IPS DF 4.7 (cell line): ENCODE measurements around the gene GATM.
"Not testable (repeated sequence)": the region's sequence is repeated elsewhere in the genome, so short reads cannot be mapped to it uniquely, and the experiment has no call there.

Experiments
- DNase-seq: peaks from one replicate; pipeline ENCODE4 v3.0.0-alpha.2; 2013; ENCODE audit warnings: low spot score; ENCODE audit errors: extremely low read depth

The GATM gene

GRCh38 chr15:45351227-45351626 lies 27.1 kb downstream of the GATM start:
- no peak for DNase-seq

GRCh38 chr15:45349623-45350022 lies 28.7 kb downstream of the GATM start:
- DNase-seq: no peak

GRCh38 chr15:45347989-45348388 lies 30.4 kb downstream of the GATM start:
- DNase-seq: no peak

GRCh38 chr15:45347033-45347432 lies 31.3 kb downstream of the GATM start:
- DNase-seq: no peak

GRCh38 chr15:45346381-45346780 lies 32.0 kb downstream of the GATM start:
- DNase-seq: no peak

- no peak for DNase-seq
Measured at GRCh38 chr15:45343258-45343860, 35.0 kb downstream of the GATM start.

- no peak for DNase-seq
Measured at GRCh38 chr15:45341790-45342189, 36.6 kb downstream of the GATM start.

- DNase-seq: no peak
Measured at GRCh38 chr15:45340429-45340828, 37.9 kb downstream of the GATM start.

GRCh38 chr15:45338417-45338816 lies 39.9 kb downstream of the GATM start:
- DNase-seq: no peak

- DNase-seq: no peak
Measured at GRCh38 chr15:45337224-45337623, 41.1 kb downstream of the GATM start.

- DNase-seq: no peak
Measured at GRCh38 chr15:45333550-45333949, 44.8 kb downstream of the GATM start.

- no peak for DNase-seq
Measured at GRCh38 chr15:45332694-45333093, 45.6 kb downstream of the GATM start.

GRCh38 chr15:45331972-45332371 lies 46.4 kb downstream of the GATM start:
- no peak for DNase-seq

- no peak for DNase-seq
Measured at GRCh38 chr15:45328663-45329062, 49.7 kb downstream of the GATM start.

GRCh38 chr15:45326741-45327140 lies 51.6 kb downstream of the GATM start:
- no peak for DNase-seq

GRCh38 chr15:45326280-45326679 lies 52.1 kb downstream of the GATM start:
- no peak for DNase-seq

GRCh38 chr15:45320581-45321205 lies 57.7 kb downstream of the GATM start:
- DNase-seq: no peak

GRCh38 chr15:45319472-45320214 lies 58.7 kb downstream of the GATM start:
- DNase-seq: no peak

- DNase-seq: no peak
Measured at GRCh38 chr15:45314960-45315359, 63.4 kb downstream of the GATM start.

GRCh38 chr15:45314117-45314516 lies 64.2 kb downstream of the GATM start:
- DNase-seq: not testable (repeated sequence)
